PFSK-1 (cell line): ENCODE results near the gene SH3TC1.

Source experiments
- FOXP2 ChIP-seq: optimal IDR thresholded peaks from 2 replicates; pipeline ENCODE3; 2011; ENCODE audit warnings: borderline replicate concordance, control low read depth, inconsistent platforms; ENCODE audit not compliant: insufficient read depth; ENCODE audit errors: extremely low read length, extremely low read depth
- POLR2AphosphoS5 ChIP-seq: IDR thresholded peaks from 2 replicates; pipeline ENCODE4 v1.6.1; 2012; ENCODE audit warnings: low read depth, mild to moderate bottlenecking, control low read depth, low read length, moderate library complexity
- SIN3A ChIP-seq: IDR thresholded peaks from 2 replicates; pipeline ENCODE4 v1.6.1; 2012; ENCODE audit warnings: mild to moderate bottlenecking, low read length, moderate library complexity, borderline replicate concordance; ENCODE audit not compliant: insufficient read depth
- TAF1 ChIP-seq: IDR thresholded peaks from 2 replicates; pipeline ENCODE4 v1.6.1; 2012; ENCODE audit warnings: low read length, control low read depth, borderline replicate concordance; ENCODE audit not compliant: insufficient read depth
- TF ChIP-seq, protein P1 (sequence below), 2 experiments: IDR thresholded peaks; 2 replicates each; pipeline versions ENCODE4 v1.6.1 to v1.8.0; 2011 to 2012; ENCODE audit warnings: low read depth in 2 of 2, low read length in 2 of 2, control low read depth in 1 of 2, inconsistent platforms in 1 of 2, mild to moderate bottlenecking in 1 of 2, moderate library complexity in 1 of 2; ENCODE audit not compliant: insufficient read depth in 1 of 2

The SH3TC1 gene

DNA sequence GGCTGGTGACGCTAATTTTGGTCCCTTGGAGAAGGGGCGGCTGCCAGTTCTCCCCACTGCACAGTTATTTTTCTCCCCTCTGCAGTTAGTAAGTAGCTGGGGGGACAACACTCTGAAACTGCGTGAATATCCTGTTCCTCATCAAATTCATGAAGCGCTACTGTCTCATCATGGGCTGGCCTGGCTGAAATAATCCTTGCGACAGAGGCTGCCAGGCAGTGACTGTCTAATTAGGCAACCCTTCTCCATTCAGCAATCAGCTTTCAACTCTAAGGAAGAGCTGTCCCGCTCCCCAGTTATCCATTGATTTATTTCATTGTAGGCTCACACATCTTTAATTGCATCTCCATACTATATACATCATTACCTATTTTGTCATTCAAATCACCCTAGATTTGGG, 8.2 kb downstream of the SH3TC1 start:
- TF ChIP-seq TAF1 (no peak), FOXP2 (no peak)
- TF ChIP-seq, protein P1, sequence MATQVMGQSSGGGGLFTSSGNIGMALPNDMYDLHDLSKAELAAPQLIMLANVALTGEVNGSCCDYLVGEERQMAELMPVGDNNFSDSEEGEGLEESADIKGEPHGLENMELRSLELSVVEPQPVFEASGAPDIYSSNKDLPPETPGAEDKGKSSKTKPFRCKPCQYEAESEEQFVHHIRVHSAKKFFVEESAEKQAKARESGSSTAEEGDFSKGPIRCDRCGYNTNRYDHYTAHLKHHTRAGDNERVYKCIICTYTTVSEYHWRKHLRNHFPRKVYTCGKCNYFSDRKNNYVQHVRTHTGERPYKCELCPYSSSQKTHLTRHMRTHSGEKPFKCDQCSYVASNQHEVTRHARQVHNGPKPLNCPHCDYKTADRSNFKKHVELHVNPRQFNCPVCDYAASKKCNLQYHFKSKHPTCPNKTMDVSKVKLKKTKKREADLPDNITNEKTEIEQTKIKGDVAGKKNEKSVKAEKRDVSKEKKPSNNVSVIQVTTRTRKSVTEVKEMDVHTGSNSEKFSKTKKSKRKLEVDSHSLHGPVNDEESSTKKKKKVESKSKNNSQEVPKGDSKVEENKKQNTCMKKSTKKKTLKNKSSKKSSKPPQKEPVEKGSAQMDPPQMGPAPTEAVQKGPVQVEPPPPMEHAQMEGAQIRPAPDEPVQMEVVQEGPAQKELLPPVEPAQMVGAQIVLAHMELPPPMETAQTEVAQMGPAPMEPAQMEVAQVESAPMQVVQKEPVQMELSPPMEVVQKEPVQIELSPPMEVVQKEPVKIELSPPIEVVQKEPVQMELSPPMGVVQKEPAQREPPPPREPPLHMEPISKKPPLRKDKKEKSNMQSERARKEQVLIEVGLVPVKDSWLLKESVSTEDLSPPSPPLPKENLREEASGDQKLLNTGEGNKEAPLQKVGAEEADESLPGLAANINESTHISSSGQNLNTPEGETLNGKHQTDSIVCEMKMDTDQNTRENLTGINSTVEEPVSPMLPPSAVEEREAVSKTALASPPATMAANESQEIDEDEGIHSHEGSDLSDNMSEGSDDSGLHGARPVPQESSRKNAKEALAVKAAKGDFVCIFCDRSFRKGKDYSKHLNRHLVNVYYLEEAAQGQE (IDR thresholded peaks at IDR 0.05; ENCODE audit: insufficient read depth in 1 of 2, low read depth in 2 of 2, low read length in 2 of 2): no peak

DNA sequence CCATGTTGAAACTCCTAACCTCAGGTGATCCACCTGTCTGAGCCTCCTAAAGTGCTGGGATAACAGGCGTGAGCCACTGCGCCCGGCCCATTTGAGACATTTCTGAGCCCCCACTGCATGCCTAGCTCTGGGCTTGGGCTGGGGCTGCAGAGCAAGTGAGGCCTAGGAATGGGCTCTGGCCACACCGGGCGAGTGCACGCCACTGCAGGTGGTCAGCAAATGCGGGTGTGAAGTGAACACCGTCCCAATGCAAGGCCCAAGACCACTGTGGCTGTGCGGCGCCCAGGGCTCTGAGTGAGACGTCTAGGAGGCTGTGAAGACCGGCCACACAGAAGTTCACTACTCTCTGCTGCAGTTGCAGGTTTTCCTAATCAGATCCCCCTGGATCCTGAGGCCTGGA, 9.5 kb downstream of the SH3TC1 start:
- TF ChIP-seq TAF1: no peak
- TF ChIP-seq SIN3A: no peak
- TF ChIP-seq POLR2AphosphoS5: no peak
- no peak for TF ChIP-seq FOXP2
- TF ChIP-seq, protein P1 (IDR thresholded peaks at IDR 0.05; ENCODE audit: insufficient read depth in 1 of 2, low read depth in 2 of 2, low read length in 2 of 2): no peak

GRCh38 chr4:8209181-8209874, 10.2 kb downstream of the SH3TC1 start:
- TF ChIP-seq FOXP2 (no peak), POLR2AphosphoS5 (no peak), TAF1 (no peak), SIN3A (no peak)
- TF ChIP-seq, protein P1 (IDR thresholded peaks at IDR 0.05; ENCODE audit: insufficient read depth in 1 of 2, low read depth in 2 of 2, low read length in 2 of 2): no peak

DNA sequence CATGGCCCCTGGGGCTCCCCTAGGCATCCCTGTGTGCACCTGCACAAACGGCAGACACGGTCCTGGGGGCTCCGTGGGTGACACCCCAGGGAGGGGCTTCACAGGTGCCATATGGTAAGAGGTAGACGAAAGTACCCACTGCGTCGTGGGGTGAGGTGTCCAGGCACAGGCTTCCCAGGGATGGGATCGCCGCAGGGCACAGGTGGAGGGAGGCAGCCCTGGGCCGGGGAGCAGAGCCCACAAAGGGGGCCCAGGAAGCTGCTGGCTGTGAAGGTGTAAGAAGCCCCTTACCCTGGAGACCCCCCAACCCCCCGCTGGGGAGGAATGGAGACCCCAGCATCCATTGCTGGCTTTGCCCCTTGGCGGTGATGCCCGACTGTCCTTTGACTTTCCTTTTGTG, 10.9 kb downstream of the SH3TC1 start:
- TF ChIP-seq, protein P1 (IDR thresholded peaks at IDR 0.05; ENCODE audit: insufficient read depth in 1 of 2, low read depth in 2 of 2, low read length in 2 of 2): no peak
- TF ChIP-seq SIN3A (no peak), TAF1 (no peak), FOXP2 (no peak), POLR2AphosphoS5 (no peak)

DNA sequence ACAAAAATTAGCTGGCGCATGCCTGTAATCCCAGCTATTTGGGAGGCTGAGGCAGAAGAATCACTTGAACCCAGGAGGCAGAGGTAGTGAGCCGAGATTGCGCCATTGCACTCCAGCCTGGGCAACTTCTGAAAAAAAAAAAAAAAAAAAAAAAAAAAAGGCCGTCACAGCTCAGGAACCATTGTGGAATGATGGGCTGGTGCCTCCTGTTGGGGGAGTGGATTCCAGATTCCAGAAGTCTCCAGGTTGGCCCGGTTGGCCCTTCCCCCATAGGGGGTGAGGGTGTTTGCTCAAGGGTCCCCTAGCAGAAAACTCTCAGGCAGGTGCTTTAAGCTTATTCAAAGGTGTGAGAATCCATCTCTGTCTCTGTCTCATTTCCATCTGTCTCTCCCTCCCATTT, 11.5 kb downstream of the SH3TC1 start:
- TF ChIP-seq FOXP2: no peak
- TF ChIP-seq TAF1: no peak
- TF ChIP-seq POLR2AphosphoS5: no peak
- no peak for TF ChIP-seq SIN3A
- TF ChIP-seq, protein P1 (IDR thresholded peaks at IDR 0.05; ENCODE audit: insufficient read depth in 1 of 2, low read depth in 2 of 2, low read length in 2 of 2): no peak
